ENCODE data around the gene MTHFSD. TPM values are rescaled to one million over a fixed set of nuclear protein-coding genes. Genes with fewer than 3 reads are reported as not detected.

The MTHFSD gene
- total RNA-seq, 1 experiment from 2014 or later, result 11.9 TPM

- Histone ChIP-seq H3K9me2 (replicated peaks; ENCODE audit: low read length) (no peaks in the 10 kb centered on the region), H3K27me3 (ENCODE audit: low read length) (peaks cover 83% of the 10 kb centered on the region), H4K20me1 (ENCODE audit: low read length) (no peaks in the 10 kb centered on the region), H3K4me1 (ENCODE audit: insufficient read depth, low read length) (peaks cover 11% of the 10 kb centered on the region; the same call in 1 of the 2 replicates), H3K27ac (ENCODE audit: low read length) (no peak overlapping the region), H2AFZ (ENCODE audit: low read length) (no peak overlapping the region), H3F3A (ENCODE audit: low read length, unreplicated experiment) (no peaks in the 10 kb centered on the region), H3K4me2 (ENCODE audit: low read length) (no peak overlapping the region), H3K9me3 (ENCODE audit: low read length) (no peaks in the 10 kb centered on the region), H3K9ac (ENCODE audit: low read length) (no peak overlapping the region), H3K4me3 (ENCODE audit: low read length) (no peak overlapping the region), H3K79me2 (ENCODE audit: low read length) (no peaks in the 10 kb centered on the region), H3K36me3 (ENCODE audit: low read depth, low read length) (no peaks in the 10 kb centered on the region)
- POLR2A ChIA-PET (ENCODE audit: unreplicated experiment), result no interaction called here
- intact Hi-C loops (cut with micrococcal nuclease), result no loop called here
- ATAC-seq (no peak), DNase-seq (no peak)
- TF ChIP-seq CTCF (conservative IDR thresholded peaks at IDR 0.05; ENCODE audit: low read depth, low read length) (no peak), EZH2 (IDR thresholded peaks at IDR 0.05; ENCODE audit: low read length, unreplicated experiment) (no peak), EZH2phosphoT487 (IDR thresholded peaks at IDR 0.05; ENCODE audit: borderline replicate concordance, low read length) (no peak)
- no TSS peak for BruUV-seq (replicated peaks)
- CTCF ChIA-PET, result no interaction called here
Observed at GRCh38 chr16:86495357-86495701, 59.7 kb downstream of the MTHFSD start.

GRCh38 chr16:86494565-86495356 is 60.3 kb downstream of the MTHFSD start:
- intact Hi-C loops (cut with micrococcal nuclease), result no loop called here
- no peak overlapping the region for H3K4me2 ChIP-seq (ENCODE audit: low read length)
- no peaks in the 10 kb centered on the region for H3K79me2 ChIP-seq (ENCODE audit: low read length)
- CTCF ChIA-PET, result no interaction called here
- H3K27me3 ChIP-seq (ENCODE audit: low read length), result peaks cover 83% of the 10 kb centered on the region
- DNase-seq, result no peak
- no peak overlapping the region for H3K4me3 ChIP-seq (ENCODE audit: low read length)
- H2AFZ ChIP-seq (ENCODE audit: low read length), result no peak overlapping the region
- no peaks in the 10 kb centered on the region for H3K9me2 ChIP-seq (replicated peaks; ENCODE audit: low read length)
- H3K4me1 ChIP-seq (ENCODE audit: insufficient read depth, low read length), result peaks cover 11% of the 10 kb centered on the region; the same call in 1 of the 2 replicates
- no TSS peak for BruUV-seq (replicated peaks)
- H3K9me3 ChIP-seq (ENCODE audit: low read length), result no peaks in the 10 kb centered on the region
- no peaks in the 10 kb centered on the region for H3K36me3 ChIP-seq (ENCODE audit: low read depth, low read length)
- no peak overlapping the region for H3K9ac ChIP-seq (ENCODE audit: low read length)
- no peak overlapping the region for H3K27ac ChIP-seq (ENCODE audit: low read length)
- no peak for TF ChIP-seq EZH2 (IDR thresholded peaks at IDR 0.05; ENCODE audit: low read length, unreplicated experiment)
- TF ChIP-seq CTCF (conservative IDR thresholded peaks at IDR 0.05; ENCODE audit: low read depth, low read length), result no peak
- TF ChIP-seq EZH2phosphoT487 (IDR thresholded peaks at IDR 0.05; ENCODE audit: borderline replicate concordance, low read length), result no peak
- POLR2A ChIA-PET (ENCODE audit: unreplicated experiment), result no interaction called here
- no peak for ATAC-seq
- no peaks in the 10 kb centered on the region for H3F3A ChIP-seq (ENCODE audit: low read length, unreplicated experiment)
- no peaks in the 10 kb centered on the region for H4K20me1 ChIP-seq (ENCODE audit: low read length)

GRCh38 chr16:86494039-86494564 is 60.9 kb downstream of the MTHFSD start:
- TF ChIP-seq EZH2phosphoT487 (IDR thresholded peaks at IDR 0.05; ENCODE audit: borderline replicate concordance, low read length) (no peak), CTCF (conservative IDR thresholded peaks at IDR 0.05; ENCODE audit: low read depth, low read length) (no peak), EZH2 (IDR thresholded peaks at IDR 0.05; ENCODE audit: low read length, unreplicated experiment) (no peak)
- Histone ChIP-seq H3K4me1 (ENCODE audit: insufficient read depth, low read length) (peaks cover 11% of the 10 kb centered on the region; the same call in 1 of the 2 replicates), H3K4me2 (ENCODE audit: low read length) (no peak overlapping the region), H3K27me3 (ENCODE audit: low read length) (peaks cover 83% of the 10 kb centered on the region), H3K9me2 (replicated peaks; ENCODE audit: low read length) (no peaks in the 10 kb centered on the region), H4K20me1 (ENCODE audit: low read length) (no peaks in the 10 kb centered on the region), H3K9ac (ENCODE audit: low read length) (no peak overlapping the region), H3K9me3 (ENCODE audit: low read length) (no peaks in the 10 kb centered on the region), H3K36me3 (ENCODE audit: low read depth, low read length) (no peaks in the 10 kb centered on the region), H2AFZ (ENCODE audit: low read length) (no peak overlapping the region), H3K79me2 (ENCODE audit: low read length) (no peaks in the 10 kb centered on the region), H3K4me3 (ENCODE audit: low read length) (no peak overlapping the region), H3F3A (ENCODE audit: low read length, unreplicated experiment) (no peaks in the 10 kb centered on the region), H3K27ac (ENCODE audit: low read length) (no peak overlapping the region)
- ChIA-PET CTCF (no interaction called here), POLR2A (ENCODE audit: unreplicated experiment) (no interaction called here)
- BruUV-seq (replicated peaks), result no TSS peak
- intact Hi-C loops (cut with micrococcal nuclease), result no loop called here
- DNase-seq, result no peak
- no peak for ATAC-seq
